GM21717 (cell line): Measurements from ENCODE around the gene RBM4B.

Source experiments
- ATAC-seq: cut with Tn5 transposase; IDR thresholded peaks from one replicate; pipeline ENCODE4 v1.9.1; 2021; ENCODE audit warnings: mild to moderate bottlenecking, moderate library complexity; ENCODE audit not compliant: unreplicated experiment

RBM4B gene

GRCh38 chr11:66687831-66688281 is 10.2 kb upstream of the RBM4B start:
- ATAC-seq = no peak

- no peak for ATAC-seq
These were observed 9.4 kb upstream of the RBM4B start for GRCh38 chr11:66686801-66687750.

- no peak for ATAC-seq
These were observed 8.6 kb upstream of the RBM4B start for GRCh38 chr11:66686100-66686785.

- no peak for ATAC-seq
These were observed 7.8 kb upstream of the RBM4B start for GRCh38 chr11:66685276-66686099.

GRCh38 chr11:66684635-66685034 is 6.9 kb upstream of the RBM4B start:
- ATAC-seq = no peak

- ATAC-seq = no peak
These were observed 6.2 kb upstream of the RBM4B start for GRCh38 chr11:66683877-66684276.

- ATAC-seq = no peak
These were observed 3.4 kb upstream of the RBM4B start for GRCh38 chr11:66680966-66681645.

- no peak for ATAC-seq
These were observed 622 bp downstream of the RBM4B start for GRCh38 chr11:66676931-66677598.

GRCh38 chr11:66676282-66676919 is 1.3 kb downstream of the RBM4B start:
- ATAC-seq = no peak

GRCh38 chr11:66674964-66675602 is 2.6 kb downstream of the RBM4B start:
- no peak for ATAC-seq

GRCh38 chr11:66670816-66671215 is 6.9 kb downstream of the RBM4B start:
- ATAC-seq = no peak

GRCh38 chr11:66665369-66665768 is 12.3 kb downstream of the RBM4B start:
- no peak for ATAC-seq

- ATAC-seq = no peak
These were observed 13.9 kb downstream of the RBM4B start for GRCh38 chr11:66663741-66664296.

GRCh38 chr11:66659763-66660162 is 17.9 kb downstream of the RBM4B start:
- no peak for ATAC-seq

- ATAC-seq = no peak
These were observed 24.6 kb downstream of the RBM4B start for GRCh38 chr11:66653123-66653522.

GRCh38 chr11:66652651-66653050 is 25.0 kb downstream of the RBM4B start:
- ATAC-seq = no peak

GRCh38 chr11:66651016-66651415 is 26.7 kb downstream of the RBM4B start:
- no peak for ATAC-seq

GRCh38 chr11:66649903-66650302 is 27.8 kb downstream of the RBM4B start:
- no peak for ATAC-seq

GRCh38 chr11:66646828-66647227 is 30.9 kb downstream of the RBM4B start:
- ATAC-seq = no peak
